Naive thymus-derived CD4-positive, alpha-beta T cell (primary cell): ENCODE results near the gene ASCC3. TPM values are rescaled to one million over a fixed set of nuclear protein-coding genes. Genes with fewer than 3 reads are reported as not detected.

Experiments used
- ATAC-seq: fragments of 150-1000 bp; cut with Tn5 transposase; 2 replicates; pipeline ENCODE4 v1.10.0; 2021; ENCODE audit warnings: mild to moderate bottlenecking, moderate library complexity
- CTCF ChIA-PET: fragments of 350-600 bp; sonication (Branson Sonifier 250); formaldehyde crosslinking; loops from one replicate; lab custom pipeline; 2021; ENCODE audit warnings: antibody characterized with exemption; lab: Charles Lee
- POLR2A ChIA-PET: fragments of 350-600 bp; sonication (Branson Sonifier 250); formaldehyde crosslinking; loops from one replicate; lab custom pipeline; 2021; ENCODE audit warnings: antibody characterized with exemption, inconsistent platforms; lab: Charles Lee
- DNase-seq, 9 donors: peaks; one replicate each; pipeline versions ENCODE4 v3.0.0 to v3.0.0-alpha.2; 2020 to 2022; ENCODE audit warnings: mixed read lengths in 1 of 9
- H3K27ac ChIP-seq: one replicate; pipeline ENCODE4 v1.7.0; 2013; ENCODE audit warnings: mild to moderate bottlenecking, low read depth, low read length, moderate library complexity
- H3K27me3 ChIP-seq, 2 donors: one replicate each; pipeline ENCODE4 v1.7.0; 2013; ENCODE audit warnings: low read length in 2 of 2, mild to moderate bottlenecking in 2 of 2, moderate library complexity in 2 of 2; ENCODE audit not compliant: control insufficient read depth in 2 of 2, insufficient read depth in 2 of 2
- H3K36me3 ChIP-seq, 3 experiments: 1 replicate in 2 of 3; 2 replicates in 1 of 3; pipeline ENCODE4 v1.7.0; 2013; ENCODE audit warnings: low read length in 3 of 3, mild to moderate bottlenecking in 3 of 3, moderate library complexity in 1 of 3; ENCODE audit not compliant: insufficient read depth in 3 of 3, control insufficient read depth in 2 of 3
- H3K4me1 ChIP-seq, 2 donors: one replicate each; pipeline ENCODE4 v1.7.0; 2013; ENCODE audit warnings: low read length in 2 of 2, mild to moderate bottlenecking in 2 of 2, moderate library complexity in 1 of 2; ENCODE audit not compliant: control insufficient read depth in 2 of 2, insufficient read depth in 2 of 2
- H3K4me3 ChIP-seq: 2 replicates; pipeline ENCODE4 v1.7.0; 2013; ENCODE audit warnings: mild to moderate bottlenecking, low read length
- H3K9me3 ChIP-seq, 3 experiments: 1 replicate in 2 of 3; 2 replicates in 1 of 3; pipeline ENCODE4 v1.7.0; 2013; ENCODE audit warnings: low read length in 3 of 3; ENCODE audit not compliant: control insufficient read depth in 2 of 3
- H3K27ac Mint-ChIP-seq, 9 donors: one replicate each; pipeline ENCODE4 v1.8.0; 2020 to 2022; ENCODE audit warnings: mixed read lengths in 9 of 9, mild to moderate bottlenecking in 8 of 9, moderate library complexity in 5 of 9, inconsistent platforms in 2 of 9
- H3K27me3 Mint-ChIP-seq, 5 donors: one replicate each; pipeline ENCODE4 v1.8.0; 2021 to 2022; ENCODE audit warnings: mixed read lengths in 5 of 5, mild to moderate bottlenecking in 1 of 5
- H3K36me3 Mint-ChIP-seq, 5 donors: one replicate each; pipeline ENCODE4 v1.8.0; 2020 to 2022; ENCODE audit warnings: mixed read lengths in 5 of 5, mild to moderate bottlenecking in 3 of 5, inconsistent platforms in 1 of 5
- H3K4me1 Mint-ChIP-seq, 7 donors: one replicate each; pipeline ENCODE4 v1.8.0; 2020 to 2022; ENCODE audit warnings: mixed read lengths in 7 of 7, mild to moderate bottlenecking in 3 of 7, inconsistent platforms in 1 of 7
- H3K4me3 Mint-ChIP-seq, 10 donors: one replicate each; pipeline ENCODE4 v1.8.0; 2020 to 2022; ENCODE audit warnings: mild to moderate bottlenecking in 10 of 10, mixed read lengths in 10 of 10, moderate library complexity in 6 of 10, inconsistent platforms in 2 of 10
- H3K9me3 Mint-ChIP-seq, 11 donors: one replicate each; pipeline ENCODE4 v1.8.0; 2020 to 2022; ENCODE audit warnings: mixed read lengths in 11 of 11, mild to moderate bottlenecking in 4 of 11, inconsistent platforms in 1 of 11, moderate library complexity in 1 of 11
- intact Hi-C, 2 donors: fragments of 100-400 bp; cut with micrococcal nuclease; formaldehyde crosslinking; loops; one replicate each; pipeline ENCODE4 v1.15.1; 2023
- polyA plus RNA-seq, 2 donors: library from polyadenylated mRNA; unstranded; fragments of 300-500 nt; fragmentation: Illumina TruSeq; gene quantifications; one replicate each; pipeline ENCODE4 v1.2.3, GENCODE V29; 2021
- total RNA-seq, 6 experiments: library from RNA in 5 of 6; stranded (reverse) in 5 of 6; gene quantifications; 1 replicate in 5 of 6; 2 replicates in 1 of 6; pipeline ENCODE4 v1.2.3 and lab custom pipeline; 2021 to 2026

ASCC3 gene
- total and polyA plus RNA-seq, 7 experiments from 2014 or later, result 19.6 to 73.8 (median 41.6) TPM

GRCh38 chr6:100518588-100518987 is 362.5 kb downstream of the ASCC3 start:
- POLR2A ChIA-PET, result no interaction called here
- H3K9me3 ChIP-seq, result no peaks in the 10 kb centered on the region
- H3K27ac ChIP-seq, result no peak overlapping the region
- no peak overlapping the region for H3K4me3 ChIP-seq
- H3K4me3 Mint-ChIP-seq, result no peak overlapping the region
- no peaks in the 10 kb centered on the region for H3K27me3 ChIP-seq
- H3K4me1 Mint-ChIP-seq, result peaks cover 0 to 5% (median 0%) of the 10 kb centered on the region in 7 donors
- ATAC-seq, result no peak
- H3K36me3 ChIP-seq, result peaks cover 0 to 6% (median 4%) of the 10 kb centered on the region in 3 experiments
- intact Hi-C loops, result no loop called here
- no peak for DNase-seq
- peaks cover 0 to 51% (median 18%) of the 10 kb centered on the region in 5 donors for H3K36me3 Mint-ChIP-seq
- no peaks in the 10 kb centered on the region for H3K27me3 Mint-ChIP-seq
- H3K9me3 Mint-ChIP-seq, result no peaks in the 10 kb centered on the region
- H3K4me1 ChIP-seq, result no peaks in the 10 kb centered on the region
- H3K27ac Mint-ChIP-seq, result no peak overlapping the region
- CTCF ChIA-PET, result no interaction called here

- peaks cover 5 to 55% (median 25%) of the 10 kb centered on the region in 5 donors for H3K36me3 Mint-ChIP-seq
These were observed 363.5 kb downstream of the ASCC3 start for GRCh38 chr6:100517633-100518032.

GRCh38 chr6:100517106-100517505 is 364.0 kb downstream of the ASCC3 start:
- Mint-ChIP-seq H3K4me1 (peaks cover 0 to under 1% (median 0%) of the 10 kb centered on the region in 7 donors), H3K9me3 (no peaks in the 10 kb centered on the region), H3K4me3 (no peak overlapping the region), H3K36me3 (peaks cover 8 to 55% (median 28%) of the 10 kb centered on the region in 5 donors), H3K27ac (no peak overlapping the region), H3K27me3 (no peaks in the 10 kb centered on the region)
- no peaks in the 10 kb centered on the region for H3K9me3 ChIP-seq
- POLR2A ChIA-PET, result no interaction called here
- no peak overlapping the region for H3K27ac ChIP-seq
- CTCF ChIA-PET, result no interaction called here
- H3K4me1 ChIP-seq, result no peaks in the 10 kb centered on the region
- intact Hi-C loops, result no loop called here
- H3K36me3 ChIP-seq, result peaks cover 0 to 14% (median 4%) of the 10 kb centered on the region in 3 experiments
- ATAC-seq (no peak), DNase-seq (no peak)
- H3K27me3 ChIP-seq, result no peaks in the 10 kb centered on the region
- no peak overlapping the region for H3K4me3 ChIP-seq

More at GRCh38 chr6:100517633-100518032, 363.5 kb downstream of the ASCC3 start:
- H3K36me3 ChIP-seq, result peaks cover 0 to 9% (median 4%) of the 10 kb centered on the region in 3 experiments
- H3K4me3 ChIP-seq, result no peak overlapping the region
- ATAC-seq (no peak), DNase-seq (no peak)
- H3K27ac ChIP-seq, result no peak overlapping the region
- POLR2A ChIA-PET, result no interaction called here
- Mint-ChIP-seq H3K9me3 (no peaks in the 10 kb centered on the region), H3K4me1 (peaks cover 0 to 5% (median 0%) of the 10 kb centered on the region in 7 donors), H3K4me3 (no peak overlapping the region), H3K27ac (no peak overlapping the region), H3K27me3 (no peaks in the 10 kb centered on the region)
- no peaks in the 10 kb centered on the region for H3K27me3 ChIP-seq
- CTCF ChIA-PET, result no interaction called here
- H3K9me3 ChIP-seq, result no peaks in the 10 kb centered on the region
- intact Hi-C loops, result no loop called here
- no peaks in the 10 kb centered on the region for H3K4me1 ChIP-seq

GRCh38 chr6:100514660-100515059 is 366.5 kb downstream of the ASCC3 start:
- DNase-seq (no peak), ATAC-seq (no peak)
- Histone ChIP-seq H3K27ac (no peak overlapping the region), H3K36me3 (peaks cover 0 to 34% (median 4%) of the 10 kb centered on the region in 3 experiments), H3K4me1 (no peaks in the 10 kb centered on the region), H3K4me3 (no peak overlapping the region), H3K27me3 (no peaks in the 10 kb centered on the region), H3K9me3 (no peaks in the 10 kb centered on the region)
- POLR2A ChIA-PET, result no interaction called here
- Mint-ChIP-seq H3K36me3 (peaks cover 12 to 63% (median 46%) of the 10 kb centered on the region in 5 donors), H3K27ac (no peak overlapping the region), H3K9me3 (no peaks in the 10 kb centered on the region), H3K4me3 (no peak overlapping the region), H3K4me1 (no peaks in the 10 kb centered on the region), H3K27me3 (no peaks in the 10 kb centered on the region)
- CTCF ChIA-PET, result no interaction called here
- intact Hi-C loops, result no loop called here

GRCh38 chr6:100512203-100512862 is 368.8 kb downstream of the ASCC3 start:
- Histone ChIP-seq H3K36me3 (peaks cover 0 to 34% (median 4%) of the 10 kb centered on the region in 3 experiments), H3K4me3 (no peak overlapping the region), H3K9me3 (no peaks in the 10 kb centered on the region), H3K27me3 (no peaks in the 10 kb centered on the region), H3K27ac (no peak overlapping the region), H3K4me1 (no peaks in the 10 kb centered on the region)
- POLR2A ChIA-PET, result no interaction called here
- CTCF ChIA-PET, result no interaction called here
- H3K27me3 Mint-ChIP-seq, result no peaks in the 10 kb centered on the region
- no peak overlapping the region for H3K4me3 Mint-ChIP-seq
- no peak for ATAC-seq
- H3K4me1 Mint-ChIP-seq, result no peaks in the 10 kb centered on the region
- intact Hi-C loops, result no loop called here
- H3K36me3 Mint-ChIP-seq, result peaks cover 12 to 70% (median 46%) of the 10 kb centered on the region in 5 donors
- H3K27ac Mint-ChIP-seq, result no peak overlapping the region
- no peak for DNase-seq
- no peaks in the 10 kb centered on the region for H3K9me3 Mint-ChIP-seq

- peaks cover 0 to 28% (median 0%) of the 10 kb centered on the region in 3 experiments for H3K36me3 ChIP-seq
- no peak overlapping the region for H3K4me3 ChIP-seq
- no peaks in the 10 kb centered on the region for H3K4me1 ChIP-seq
- H3K9me3 ChIP-seq, result no peaks in the 10 kb centered on the region
- Mint-ChIP-seq H3K4me3 (no peak overlapping the region), H3K36me3 (peaks cover 12 to 52% (median 31%) of the 10 kb centered on the region in 5 donors), H3K27me3 (no peaks in the 10 kb centered on the region), H3K4me1 (no peaks in the 10 kb centered on the region), H3K9me3 (no peaks in the 10 kb centered on the region), H3K27ac (no peak overlapping the region)
- no peak for ATAC-seq
- H3K27me3 ChIP-seq, result no peaks in the 10 kb centered on the region
- DNase-seq, result no peak
- H3K27ac ChIP-seq, result no peak overlapping the region
- CTCF ChIA-PET, result no interaction called here
- POLR2A ChIA-PET, result no interaction called here
- intact Hi-C loops, result no loop called here
These were observed 372.0 kb downstream of the ASCC3 start for GRCh38 chr6:100509101-100509500.

GRCh38 chr6:100506651-100507050 is 374.5 kb downstream of the ASCC3 start:
- no peaks in the 10 kb centered on the region for H3K4me1 ChIP-seq
- Mint-ChIP-seq H3K36me3 (peaks cover 4 to 33% (median 15%) of the 10 kb centered on the region in 5 donors), H3K27ac (no peak overlapping the region)

More at GRCh38 chr6:100506651-100507050, 374.5 kb downstream of the ASCC3 start:
- intact Hi-C loops, result no loop called here
- H3K27me3 Mint-ChIP-seq, result no peaks in the 10 kb centered on the region
- Histone ChIP-seq H3K9me3 (no peaks in the 10 kb centered on the region), H3K27me3 (no peaks in the 10 kb centered on the region), H3K27ac (no peak overlapping the region), H3K36me3 (peaks cover 0 to 15% (median 0%) of the 10 kb centered on the region in 3 experiments), H3K4me3 (no peak overlapping the region)
- no peak overlapping the region for H3K4me3 Mint-ChIP-seq
- POLR2A ChIA-PET, result no interaction called here
- no peaks in the 10 kb centered on the region for H3K9me3 Mint-ChIP-seq
- no peaks in the 10 kb centered on the region for H3K4me1 Mint-ChIP-seq
- DNase-seq (no peak), ATAC-seq (no peak)
- CTCF ChIA-PET, result no interaction called here
